Measurements from ENCODE around the gene TMEM131.

DNA sequence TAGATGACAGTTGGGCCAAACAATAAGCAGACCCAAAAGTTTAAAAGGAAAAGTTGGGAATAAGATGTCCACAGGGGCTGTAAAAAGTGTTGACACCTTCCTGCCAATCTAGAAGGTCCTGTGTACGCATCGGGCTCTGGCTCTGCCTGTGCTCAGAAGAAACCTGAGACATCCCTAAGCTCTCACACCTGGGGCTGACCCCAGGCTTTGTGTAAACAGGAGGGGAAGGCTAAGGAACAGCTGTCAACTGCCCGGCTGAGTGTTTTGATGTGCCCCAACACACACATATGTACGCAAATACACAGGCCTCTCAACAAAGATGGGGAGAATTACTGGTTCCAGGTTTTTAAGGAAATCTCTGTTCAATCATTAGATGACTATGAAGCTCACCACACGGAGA, 59.5 kb downstream of the TMEM131 start:
- no peak for TF ChIP-seq CTCF (IDR thresholded peaks at IDR 0.05; ENCODE audit: insufficient read depth, low read length)
- no peak for TF ChIP-seq GABPA (IDR thresholded peaks at IDR 0.05; ENCODE audit: low read depth)
- TF ChIP-seq, protein P1, sequence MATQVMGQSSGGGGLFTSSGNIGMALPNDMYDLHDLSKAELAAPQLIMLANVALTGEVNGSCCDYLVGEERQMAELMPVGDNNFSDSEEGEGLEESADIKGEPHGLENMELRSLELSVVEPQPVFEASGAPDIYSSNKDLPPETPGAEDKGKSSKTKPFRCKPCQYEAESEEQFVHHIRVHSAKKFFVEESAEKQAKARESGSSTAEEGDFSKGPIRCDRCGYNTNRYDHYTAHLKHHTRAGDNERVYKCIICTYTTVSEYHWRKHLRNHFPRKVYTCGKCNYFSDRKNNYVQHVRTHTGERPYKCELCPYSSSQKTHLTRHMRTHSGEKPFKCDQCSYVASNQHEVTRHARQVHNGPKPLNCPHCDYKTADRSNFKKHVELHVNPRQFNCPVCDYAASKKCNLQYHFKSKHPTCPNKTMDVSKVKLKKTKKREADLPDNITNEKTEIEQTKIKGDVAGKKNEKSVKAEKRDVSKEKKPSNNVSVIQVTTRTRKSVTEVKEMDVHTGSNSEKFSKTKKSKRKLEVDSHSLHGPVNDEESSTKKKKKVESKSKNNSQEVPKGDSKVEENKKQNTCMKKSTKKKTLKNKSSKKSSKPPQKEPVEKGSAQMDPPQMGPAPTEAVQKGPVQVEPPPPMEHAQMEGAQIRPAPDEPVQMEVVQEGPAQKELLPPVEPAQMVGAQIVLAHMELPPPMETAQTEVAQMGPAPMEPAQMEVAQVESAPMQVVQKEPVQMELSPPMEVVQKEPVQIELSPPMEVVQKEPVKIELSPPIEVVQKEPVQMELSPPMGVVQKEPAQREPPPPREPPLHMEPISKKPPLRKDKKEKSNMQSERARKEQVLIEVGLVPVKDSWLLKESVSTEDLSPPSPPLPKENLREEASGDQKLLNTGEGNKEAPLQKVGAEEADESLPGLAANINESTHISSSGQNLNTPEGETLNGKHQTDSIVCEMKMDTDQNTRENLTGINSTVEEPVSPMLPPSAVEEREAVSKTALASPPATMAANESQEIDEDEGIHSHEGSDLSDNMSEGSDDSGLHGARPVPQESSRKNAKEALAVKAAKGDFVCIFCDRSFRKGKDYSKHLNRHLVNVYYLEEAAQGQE (IDR thresholded peaks at IDR 0.05; ENCODE audit: insufficient replicate concordance, low read depth): no peak
- no peak for TF ChIP-seq POLR2AphosphoS5 (IDR thresholded peaks at IDR 0.05; ENCODE audit: low read depth)
- no peak for TF ChIP-seq SPI1 (IDR thresholded peaks at IDR 0.05; ENCODE audit: borderline replicate concordance, low read depth)

Data from HL-60 (cell line).